ENCODE measurements around the gene ARMC8. TPM values are rescaled to one million over a fixed set of nuclear protein-coding genes. Genes with fewer than 3 reads are reported as not detected.

The ARMC8 gene
- total RNA-seq, 1 experiment from 2014 or later: 30.2 TPM

DNA sequence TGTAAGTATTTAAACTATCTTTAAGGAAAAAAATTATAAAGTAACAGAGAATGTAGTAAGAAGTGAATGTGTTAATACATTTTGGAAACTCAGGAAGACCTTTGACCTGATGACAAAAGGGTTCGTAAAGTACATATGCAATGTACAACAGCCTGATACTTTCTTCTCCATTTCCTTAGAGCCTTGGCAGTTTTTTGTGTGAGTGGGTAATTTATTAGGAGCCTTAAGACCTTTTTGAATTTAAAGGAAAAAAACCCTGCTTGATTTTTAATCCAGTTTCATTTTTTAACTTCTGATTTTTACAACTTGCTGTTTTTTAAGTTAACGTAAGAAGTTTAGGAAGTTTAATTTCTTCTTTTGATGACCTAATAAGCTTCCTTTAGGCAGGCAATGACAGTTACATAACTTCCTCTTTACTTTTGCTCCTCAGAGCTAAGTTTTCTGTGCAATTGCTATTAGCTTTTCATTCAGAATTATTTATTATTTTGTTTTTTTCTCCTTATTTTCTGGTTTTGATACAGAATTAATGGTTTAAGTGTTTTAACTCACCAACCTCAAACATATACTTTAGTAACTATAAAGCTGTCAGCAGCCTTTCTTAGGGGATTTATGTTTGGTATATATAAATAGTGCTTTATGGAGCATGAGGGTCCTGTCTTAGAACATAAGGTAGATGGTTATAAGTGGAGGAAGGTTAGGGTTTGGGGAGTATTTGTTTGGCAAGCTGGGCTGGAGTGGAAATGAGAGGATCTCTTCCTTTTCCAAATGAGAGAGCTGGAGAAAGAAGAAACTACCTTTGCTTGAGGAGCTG, 35.2 kb downstream of the ARMC8 start:
- Histone ChIP-seq H3K27me3 (no peaks in the 10 kb centered on the region), H3K4me3 (no peak overlapping the region), H3K9me3 (no peaks in the 10 kb centered on the region), H3K36me3 (peaks cover 46% of the 10 kb centered on the region)
- no peak for DNase-seq

GRCh38 chr3:138222942-138223287, 35.8 kb downstream of the ARMC8 start:
- H3K36me3 ChIP-seq: peaks cover 47% of the 10 kb centered on the region
- H3K9me3 ChIP-seq: no peaks in the 10 kb centered on the region
- DNase-seq: no peak
- H3K27me3 ChIP-seq: no peaks in the 10 kb centered on the region
- H3K4me3 ChIP-seq: no peak overlapping the region

- Histone ChIP-seq H3K4me3 (no peak overlapping the region), H3K27me3 (no peaks in the 10 kb centered on the region), H3K9me3 (no peaks in the 10 kb centered on the region), H3K36me3 (peaks cover 79% of the 10 kb centered on the region)
- no peak for DNase-seq
Measured at GRCh38 chr3:138227650-138228049, 40.5 kb downstream of the ARMC8 start.

DNA sequence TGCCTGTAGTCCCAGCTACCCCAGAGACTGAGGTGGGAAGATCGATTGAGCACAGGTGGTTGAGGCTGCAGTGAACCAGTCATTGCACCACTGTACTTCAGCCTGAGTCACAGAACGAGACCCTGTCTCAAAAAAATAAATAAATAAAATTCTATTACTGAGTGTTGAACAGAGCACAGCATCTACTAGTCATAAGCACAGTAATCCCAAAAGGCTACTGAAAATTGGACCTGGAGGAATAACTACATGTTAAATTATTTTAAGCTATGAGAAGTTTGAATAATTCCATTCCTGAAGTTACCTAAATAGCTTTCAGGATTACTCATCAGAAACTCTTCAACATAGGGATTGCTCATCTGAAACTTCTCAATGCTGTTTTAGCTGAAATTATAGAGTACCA, 43.4 kb downstream of the ARMC8 start:
- DNase-seq: no peak
- peaks cover 64% of the 10 kb centered on the region for H3K36me3 ChIP-seq
- H3K4me3 ChIP-seq: no peak overlapping the region
- H3K27me3 ChIP-seq: no peaks in the 10 kb centered on the region
- no peaks in the 10 kb centered on the region for H3K9me3 ChIP-seq

DNA sequence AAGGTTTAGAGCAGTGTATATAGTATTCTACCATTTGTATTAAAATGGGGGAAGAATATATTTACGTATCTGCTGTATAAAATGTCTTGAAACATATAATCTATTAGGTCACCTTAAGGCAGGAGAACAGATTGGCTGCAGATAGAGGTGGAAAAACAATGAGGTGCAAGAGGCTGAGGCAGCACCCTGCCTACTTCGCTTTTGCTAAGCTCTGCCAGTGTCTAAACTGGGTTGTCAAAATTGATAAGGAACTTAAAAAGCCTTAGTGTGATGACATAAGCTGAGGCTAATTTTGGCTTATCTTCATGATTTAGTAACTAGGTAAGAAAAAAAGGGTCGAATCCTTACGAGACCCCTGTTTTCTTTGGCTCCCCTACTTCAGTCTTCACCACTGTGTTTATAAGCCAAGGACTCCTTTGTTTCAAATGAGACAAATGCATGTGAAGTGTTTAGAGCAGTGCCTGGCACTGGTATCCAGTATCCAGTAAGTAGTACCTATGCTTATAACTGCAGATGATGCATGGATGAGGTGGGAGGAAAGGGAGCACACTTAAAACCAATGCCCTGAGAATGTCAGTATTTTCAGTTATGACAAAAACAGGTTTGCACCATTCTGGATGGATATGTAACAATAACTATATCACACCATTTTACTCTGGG, 45.7 kb downstream of the ARMC8 start:
- H3K36me3 ChIP-seq: peaks cover 55% of the 10 kb centered on the region
- no peak overlapping the region for H3K4me3 ChIP-seq
- no peak for DNase-seq
- no peaks in the 10 kb centered on the region for H3K27me3 ChIP-seq
- H3K9me3 ChIP-seq: no peaks in the 10 kb centered on the region

DNA sequence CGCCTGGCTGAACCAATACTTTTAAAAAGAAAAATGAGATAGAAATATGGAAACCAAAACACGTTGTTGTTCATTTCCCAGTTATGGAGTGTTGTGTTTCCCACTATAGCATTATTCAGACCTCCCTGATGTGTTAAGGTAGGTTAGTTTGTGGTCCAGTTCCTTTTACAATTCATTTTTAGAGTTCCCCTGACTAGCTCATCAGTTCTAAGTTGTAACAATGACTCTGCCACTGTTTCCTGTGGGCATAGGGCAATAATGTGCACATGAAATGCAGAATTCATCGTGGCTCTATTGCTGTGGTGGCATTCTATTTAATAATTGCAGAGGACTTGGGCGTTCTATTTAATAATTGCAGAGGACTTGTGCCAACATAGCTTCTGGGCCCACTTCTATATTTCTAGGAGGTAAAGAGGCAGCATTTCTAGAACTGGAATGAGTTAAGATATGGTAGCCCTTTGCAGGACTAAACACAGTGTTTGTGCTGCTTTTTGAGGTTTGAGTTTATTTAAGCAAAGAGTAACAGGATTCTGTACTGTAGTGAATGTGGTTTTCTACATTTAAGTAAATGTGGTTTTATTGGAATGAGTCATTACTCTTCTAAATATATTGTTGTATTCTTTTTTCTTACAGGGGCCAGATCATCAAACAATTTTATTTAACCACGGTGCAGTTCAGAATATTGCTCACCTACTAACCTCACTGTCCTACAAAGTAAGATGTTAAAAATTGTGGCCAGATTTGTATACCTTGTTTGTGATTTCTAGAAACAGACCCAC, 47.5 kb downstream of the ARMC8 start:
- peaks cover 48% of the 10 kb centered on the region for H3K36me3 ChIP-seq
- H3K27me3 ChIP-seq: no peaks in the 10 kb centered on the region
- H3K4me3 ChIP-seq: no peak overlapping the region
- DNase-seq: no peak
- no peaks in the 10 kb centered on the region for H3K9me3 ChIP-seq

DNA sequence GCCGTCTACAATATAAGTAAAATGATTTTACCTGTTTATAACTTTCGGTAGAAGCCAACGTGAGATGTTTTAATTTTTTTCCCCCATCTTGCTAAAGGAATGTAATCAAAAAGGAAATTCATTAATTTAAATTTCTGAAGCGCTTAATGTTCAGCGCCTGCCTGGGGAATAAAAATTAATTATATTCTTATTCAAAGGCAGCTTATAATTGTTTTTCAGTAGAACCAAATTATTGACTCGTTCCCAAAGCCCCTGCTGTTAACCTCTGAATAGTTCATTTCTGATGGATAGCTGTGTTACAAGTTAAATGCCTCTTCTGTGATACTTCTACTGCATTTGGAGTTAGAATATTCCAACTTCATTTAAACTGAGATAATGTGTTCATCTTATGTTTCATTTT, 51.6 kb downstream of the ARMC8 start:
- H3K27me3 ChIP-seq: no peaks in the 10 kb centered on the region
- no peak for DNase-seq
- no peak overlapping the region for H3K4me3 ChIP-seq
- peaks cover 35% of the 10 kb centered on the region for H3K36me3 ChIP-seq
- H3K9me3 ChIP-seq: no peaks in the 10 kb centered on the region

GRCh38 chr3:138241061-138241460, 54.0 kb downstream of the ARMC8 start:
- Histone ChIP-seq H3K36me3 (peaks cover 37% of the 10 kb centered on the region), H3K4me3 (no peak overlapping the region), H3K27me3 (no peaks in the 10 kb centered on the region), H3K9me3 (no peaks in the 10 kb centered on the region)
- DNase-seq: no peak

DNA sequence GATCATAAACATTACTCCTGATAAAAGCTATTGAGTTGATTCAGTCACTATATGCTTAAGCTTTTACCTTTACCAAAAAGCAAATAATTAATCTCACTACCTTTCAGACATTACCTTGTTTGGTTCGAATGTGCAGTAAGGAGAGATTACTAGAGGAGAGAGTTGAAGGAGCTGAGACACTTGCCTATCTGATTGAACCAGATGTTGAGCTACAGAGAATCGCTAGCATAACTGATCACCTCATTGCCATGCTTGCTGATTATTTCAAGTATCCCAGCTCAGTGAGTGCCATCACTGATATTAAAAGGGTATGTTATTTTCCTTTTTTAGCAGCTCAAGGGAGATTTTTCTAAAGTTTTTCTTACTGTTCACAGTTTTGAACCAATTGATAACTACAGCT, 54.6 kb downstream of the ARMC8 start:
- Histone ChIP-seq H3K9me3 (no peaks in the 10 kb centered on the region), H3K4me3 (no peak overlapping the region), H3K36me3 (peaks cover 40% of the 10 kb centered on the region), H3K27me3 (no peaks in the 10 kb centered on the region)
- DNase-seq: no peak

- Histone ChIP-seq H3K9me3 (no peaks in the 10 kb centered on the region), H3K36me3 (peaks cover 33% of the 10 kb centered on the region), H3K27me3 (no peaks in the 10 kb centered on the region), H3K4me3 (no peak overlapping the region)
- no peak for DNase-seq
Measured at GRCh38 chr3:138242466-138242865, 55.4 kb downstream of the ARMC8 start.

- DNase-seq: no peak
- Histone ChIP-seq H3K4me3 (no peak overlapping the region), H3K27me3 (no peaks in the 10 kb centered on the region), H3K36me3 (peaks cover 24% of the 10 kb centered on the region), H3K9me3 (no peaks in the 10 kb centered on the region)
Measured at GRCh38 chr3:138245026-138245425, 57.9 kb downstream of the ARMC8 start.

- no peaks in the 10 kb centered on the region for H3K9me3 ChIP-seq
- no peak overlapping the region for H3K4me3 ChIP-seq
- no peak for DNase-seq
- H3K27me3 ChIP-seq: no peaks in the 10 kb centered on the region
- H3K36me3 ChIP-seq: peaks cover 9% of the 10 kb centered on the region
Measured at GRCh38 chr3:138249636-138250035, 62.5 kb downstream of the ARMC8 start.

DNA sequence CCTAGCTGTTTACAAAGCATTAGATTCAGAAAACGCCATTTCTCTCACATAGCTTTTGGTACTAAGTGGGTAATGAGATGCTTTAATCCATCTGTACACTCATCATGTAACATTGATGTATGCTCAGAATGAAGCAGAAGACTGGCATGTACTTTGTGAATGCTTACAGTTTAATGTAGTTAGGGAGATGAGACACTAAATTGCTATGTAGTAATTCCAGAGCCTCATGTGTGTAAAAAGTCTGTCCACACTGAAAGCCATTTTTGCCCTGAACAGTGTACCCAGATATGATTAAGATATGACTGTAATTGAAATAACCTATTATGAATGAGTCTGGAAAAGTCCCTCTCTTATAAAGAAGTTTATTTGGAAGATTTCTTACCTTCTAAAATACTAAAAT, 66.5 kb downstream of the ARMC8 start:
- Histone ChIP-seq H3K4me3 (no peak overlapping the region), H3K27me3 (no peaks in the 10 kb centered on the region), H3K36me3 (peaks cover 2% of the 10 kb centered on the region; the same call in 1 of the 2 replicates), H3K9me3 (no peaks in the 10 kb centered on the region)
- no peak for DNase-seq

- H3K27me3 ChIP-seq: no peaks in the 10 kb centered on the region
- no peak overlapping the region for H3K4me3 ChIP-seq
- H3K9me3 ChIP-seq: no peaks in the 10 kb centered on the region
- DNase-seq: no peak
- H3K36me3 ChIP-seq: 0 out of 2 replicates have a peak, but pooled peaks cover 2% of the 10 kb centered on the region
Measured at GRCh38 chr3:138254216-138254615, 67.1 kb downstream of the ARMC8 start.

- Histone ChIP-seq H3K9me3 (no peaks in the 10 kb centered on the region), H3K4me3 (no peak overlapping the region), H3K36me3 (0 out of 2 replicates have a peak, but pooled peaks cover 2% of the 10 kb centered on the region), H3K27me3 (no peaks in the 10 kb centered on the region)
- peak; percentile 41 for DNase-seq
Measured at GRCh38 chr3:138256022-138256421, 68.9 kb downstream of the ARMC8 start.

DNA sequence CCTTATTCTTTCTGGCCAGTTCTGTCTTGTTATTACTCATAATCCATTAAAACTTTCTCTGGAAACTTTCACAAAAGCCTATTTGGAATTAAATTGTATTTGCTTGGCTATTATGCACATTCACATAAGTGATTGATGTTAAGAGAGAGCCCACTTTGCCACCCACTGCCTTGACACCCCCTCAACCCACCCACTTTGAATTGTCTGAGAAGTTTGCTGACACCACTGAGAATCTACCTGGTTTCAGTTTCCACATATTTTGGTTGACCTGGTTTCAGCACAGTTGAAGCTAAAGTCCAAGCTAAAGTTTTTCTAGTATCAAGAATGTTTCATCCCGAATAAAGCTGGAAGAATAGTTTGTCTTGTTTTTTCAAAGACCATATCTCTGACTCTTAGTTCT, 70.9 kb downstream of the ARMC8 start:
- no peak for DNase-seq
- Histone ChIP-seq H3K9me3 (no peaks in the 10 kb centered on the region), H3K4me3 (no peak overlapping the region), H3K27me3 (no peaks in the 10 kb centered on the region), H3K36me3 (0 out of 2 replicates have a peak, but pooled peaks cover 2% of the 10 kb centered on the region)

- peaks cover 2% of the 10 kb centered on the region; the same call in 1 of the 2 replicates for H3K36me3 ChIP-seq
- H3K4me3 ChIP-seq: no peak overlapping the region
Measured at GRCh38 chr3:138259126-138259525, 72.0 kb downstream of the ARMC8 start.

More at GRCh38 chr3:138259126-138259525, 72.0 kb downstream of the ARMC8 start:
- DNase-seq: no peak
- no peaks in the 10 kb centered on the region for H3K9me3 ChIP-seq
- no peaks in the 10 kb centered on the region for H3K27me3 ChIP-seq
